ENCODE data around the gene C1RL. TPM values are rescaled to one million over a fixed set of nuclear protein-coding genes. Genes with fewer than 3 reads are reported as not detected.

The C1RL gene
- total RNA-seq, 2 donors from 2014 or later: 18.7 to 34.7 TPM

DNA sequence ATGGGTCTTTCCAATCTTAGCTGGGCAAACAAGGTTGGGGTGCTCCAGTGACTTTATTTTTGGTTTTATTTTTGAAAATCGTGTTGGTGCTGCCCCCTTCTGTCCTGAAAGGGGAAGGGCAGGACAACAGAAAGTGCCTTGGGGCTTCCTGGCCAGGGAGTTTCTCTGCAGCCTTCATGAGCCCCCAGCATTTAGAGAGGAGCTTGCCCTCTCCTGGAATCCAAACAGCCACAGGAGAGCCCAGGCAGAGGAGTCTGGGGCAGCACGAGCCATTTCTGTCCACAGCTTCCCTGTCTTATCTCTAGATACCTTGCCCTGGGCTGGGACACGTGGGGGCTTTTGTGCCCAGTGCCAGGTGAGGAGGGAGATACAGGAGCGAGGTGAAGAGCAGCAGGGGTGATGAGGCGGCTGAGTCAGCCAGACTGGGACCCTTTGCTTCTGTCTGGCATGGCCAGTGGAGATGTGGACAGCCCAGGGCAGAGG lies 4.4 kb upstream of the C1RL start:
- no peaks in the 10 kb centered on the region for H3K36me3 ChIP-seq
- H3K27me3 ChIP-seq: no peaks in the 10 kb centered on the region
- peak; percentile 79 to 90 for TF ChIP-seq CTCF (IDR thresholded peaks at IDR 0.05)
- H3K4me1 ChIP-seq: peaks cover 0 to 14% of the 10 kb centered on the region in 2 donors
- no peak for DNase-seq (ENCODE audit: low spot score)
- H3K27ac ChIP-seq: no peak overlapping the region
- no peak overlapping the region for H3K4me3 ChIP-seq
- H3K9me3 ChIP-seq: no peaks in the 10 kb centered on the region

GRCh38 chr12:7112041-7112440 lies 3.0 kb upstream of the C1RL start:
- H3K9me3 ChIP-seq: no peaks in the 10 kb centered on the region
- H3K36me3 ChIP-seq: no peaks in the 10 kb centered on the region
- TF ChIP-seq CTCF (IDR thresholded peaks at IDR 0.05): no peak
- H3K27me3 ChIP-seq: no peaks in the 10 kb centered on the region
- H3K4me1 ChIP-seq: peaks cover 0 to 24% of the 10 kb centered on the region in 2 donors
- no peak overlapping the region for H3K4me3 ChIP-seq
- no peak for DNase-seq (ENCODE audit: low spot score)
- H3K27ac ChIP-seq: no peak overlapping the region

DNA sequence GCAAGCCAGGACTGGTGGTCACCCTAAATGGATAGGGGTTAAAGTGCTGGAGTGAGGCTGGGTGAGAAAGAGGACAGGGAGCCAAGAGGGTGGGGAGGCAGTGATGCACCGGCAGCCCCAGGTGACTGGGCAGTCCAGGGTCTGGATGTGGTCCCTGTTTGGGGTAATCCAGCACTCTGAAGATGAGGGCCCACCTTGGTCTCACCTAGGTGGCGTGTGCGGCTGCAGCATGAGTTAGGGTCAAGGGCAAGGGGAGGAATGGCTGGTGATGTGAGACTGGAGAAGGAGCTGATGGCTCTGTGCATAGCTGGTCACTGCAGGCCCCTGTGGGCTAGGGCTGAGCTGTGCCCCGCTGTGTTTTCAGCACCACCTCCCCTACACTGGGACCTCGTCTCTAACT lies 1.6 kb upstream of the C1RL start:
- Histone ChIP-seq H3K27ac (no peak overlapping the region), H3K4me3 (no peak overlapping the region), H3K27me3 (no peaks in the 10 kb centered on the region), H3K4me1 (peaks cover 0 to 24% of the 10 kb centered on the region in 2 donors), H3K36me3 (peaks cover 8% of the 10 kb centered on the region), H3K9me3 (peaks cover 3 to 9% of the 10 kb centered on the region in 2 donors)
- DNase-seq (ENCODE audit: low spot score): no peak
- no peak for TF ChIP-seq CTCF (IDR thresholded peaks at IDR 0.05)

- no peak for DNase-seq (ENCODE audit: low spot score)
- Histone ChIP-seq H3K4me1 (peaks cover 0 to 24% of the 10 kb centered on the region in 2 donors), H3K27ac (peak overlapping the region; percentile 81 to 84), H3K27me3 (no peaks in the 10 kb centered on the region), H3K36me3 (peaks cover 8% of the 10 kb centered on the region), H3K9me3 (peaks cover 3 to 10% of the 10 kb centered on the region in 2 donors), H3K4me3 (peak overlapping the region; percentile 44 to 50)
- no peak for TF ChIP-seq CTCF (IDR thresholded peaks at IDR 0.05)
Observed at GRCh38 chr12:7109572-7109920, 532 bp upstream of the C1RL start.

DNA sequence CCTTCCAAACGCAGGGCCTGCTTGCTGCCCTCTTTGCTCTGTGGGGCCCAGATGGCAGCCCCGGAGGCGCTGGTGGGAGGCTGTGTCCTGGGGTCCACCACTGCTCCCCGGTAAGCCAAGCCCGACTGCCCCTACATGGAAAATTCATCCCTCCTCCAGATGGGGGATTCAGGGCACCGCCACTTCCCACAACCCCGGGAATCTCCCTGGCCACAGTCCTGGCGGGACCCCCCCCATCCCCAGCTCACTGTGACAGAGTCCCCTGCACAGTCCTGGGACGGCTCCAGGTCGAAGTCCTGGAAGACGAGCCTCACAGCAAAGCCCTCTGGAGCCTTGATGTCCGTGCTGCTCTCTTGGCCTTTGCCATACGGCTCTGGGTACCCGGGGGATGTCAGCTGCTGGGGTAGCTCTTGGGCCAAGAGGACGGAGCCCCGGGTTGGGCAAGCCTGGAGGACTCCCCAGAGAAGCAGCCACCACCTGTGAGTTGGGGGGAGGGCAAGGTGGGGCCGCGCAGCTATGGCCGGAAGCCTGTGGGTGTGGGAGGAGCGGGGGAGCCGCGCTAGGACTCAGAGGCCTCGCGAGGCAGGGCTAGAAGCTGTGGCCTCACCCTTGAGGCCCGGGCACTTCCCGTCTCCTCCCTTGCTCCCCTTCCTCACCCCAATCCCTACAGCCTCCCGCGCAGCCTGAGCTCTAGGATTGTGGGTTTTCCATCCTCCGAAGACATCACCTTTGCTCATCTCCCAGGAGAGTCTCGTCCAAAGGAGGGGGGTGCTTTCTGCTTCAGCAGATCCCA lies 815 bp downstream of the C1RL start:
- peaks cover 3 to 10% of the 10 kb centered on the region in 2 donors for H3K9me3 ChIP-seq
- TF ChIP-seq CTCF (IDR thresholded peaks at IDR 0.05): no peak
- H3K4me3 ChIP-seq: peak overlapping the region; percentile 44 to 50
- peaks cover 8% of the 10 kb centered on the region for H3K36me3 ChIP-seq
- H3K27ac ChIP-seq: peak overlapping the region; percentile 81 to 84
- no peaks in the 10 kb centered on the region for H3K27me3 ChIP-seq
- H3K4me1 ChIP-seq: peaks cover 0 to 19% of the 10 kb centered on the region in 2 donors
- DNase-seq (ENCODE audit: low spot score): peak; percentile 79

Measured in right atrium auricular region (tissue), 2 donors.